Body of pancreas (tissue), 4 donors: ENCODE data around the gene ASXL3. TPM values are rescaled to one million over a fixed set of nuclear protein-coding genes. Genes with fewer than 3 reads are reported as not detected.

Source experiments
- ATAC-seq: fragments of 150-250 bp; one replicate; pipeline ENCODE4 v1.9.1; 2016
- DNase-seq, 4 donors: peaks; one replicate each; pipeline ENCODE4 v3.0.0-alpha.2; 2019
- H3K27ac ChIP-seq, 4 donors: fragments of 200-600 bp; sonication (generic); 1 replicate in 3 of 4; 2 replicates in 1 of 4; pipeline versions ENCODE4 v1.5.1 to v1.6.1; 2016 to 2019; ENCODE audit warnings: mild to moderate bottlenecking in 1 of 4, mixed read lengths in 1 of 4, moderate library complexity in 1 of 4
- H3K27me3 ChIP-seq, 2 donors: fragments of 200-600 bp; sonication (generic); one replicate each; pipeline ENCODE4 v1.6.0; 2016; ENCODE audit warnings: mild to moderate bottlenecking in 1 of 2
- H3K36me3 ChIP-seq, 2 donors: fragments of 200-600 bp; sonication (generic); replicated peaks in 1 of 2; 2 replicates each; pipeline ENCODE4 v1.5.1; 2016; ENCODE audit warnings: low read depth in 2 of 2; ENCODE audit not compliant: insufficient read depth in 1 of 2
- H3K4me1 ChIP-seq: fragments of 200-600 bp; sonication (generic); one replicate; pipeline ENCODE4 v1.6.0; 2016
- H3K4me3 ChIP-seq, 2 donors: fragments of 200-600 bp; sonication (generic); 1 replicate in 1 of 2; 2 replicates in 1 of 2; pipeline ENCODE4 v1.5.1; 2016 to 2019
- H3K9me3 ChIP-seq, 3 donors: fragments of 200-600 bp; sonication (generic); 1 replicate in 2 of 3; 2 replicates in 1 of 3; pipeline ENCODE4 v1.5.1; 2016
- CTCF ChIP-seq, 7 experiments: fragments of 450-650 bp in 4 of 7; fragments of 200-600 bp in 3 of 7; sonication (generic) in 3 of 7; IDR thresholded peaks; one replicate each; pipeline ENCODE4 v1.5.1; 2016 to 2019; ENCODE audit warnings: antibody characterized with exemption in 7 of 7
- POLR2A ChIP-seq, 3 donors: fragments of 450-650 bp; IDR thresholded peaks; one replicate each; pipeline ENCODE4 v1.6.1; 2016; ENCODE audit warnings: antibody characterized with exemption in 3 of 3, mild to moderate bottlenecking in 2 of 3
- WGBS, 2 donors: methylation state at CpG; one replicate each; pipeline ENCODE4 v1.1.5; 2017; 5-methylcytosine and 5-hydroxymethylcytosine counted together
- intact Hi-C: fragments of 100-400 bp; cut with DNase I; formaldehyde crosslinking; loops from one replicate; pipeline ENCODE4 v1.15.1; 2023
- total RNA-seq, 2 donors: library from RNA; depleted of rRNA; stranded (reverse); fragments of >200 nt; gene quantifications; one replicate each; pipeline ENCODE4 v1.1.0, GENCODE V29; 2016

The ASXL3 gene
- total RNA-seq, 2 donors from 2014 or later, result 1.3 to 3.6 TPM

DNA sequence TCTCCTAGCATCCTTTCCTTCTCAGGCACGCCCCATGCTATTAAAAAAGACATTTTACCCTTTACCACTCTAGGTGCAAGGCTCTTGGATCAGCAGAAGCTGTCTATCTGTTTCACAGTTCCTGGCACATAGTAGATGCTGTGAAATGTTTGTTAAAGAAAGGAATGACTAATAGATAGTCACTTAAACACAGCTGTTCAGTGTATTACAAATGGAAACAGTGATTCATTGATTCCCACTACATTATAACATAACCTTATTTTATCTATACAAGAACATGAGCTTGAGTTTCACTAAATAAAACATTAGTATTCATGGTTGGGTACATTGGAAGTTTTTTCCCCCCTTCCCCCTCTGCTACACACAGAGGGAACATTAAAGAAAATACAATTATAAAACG is 142.1 kb downstream of the ASXL3 start:
- Histone ChIP-seq H3K36me3 (no peaks in the 10 kb centered on the region), H3K4me3 (no peak overlapping the region), H3K27me3 (no peaks in the 10 kb centered on the region), H3K4me1 (no peaks in the 10 kb centered on the region), H3K9me3 (no peaks in the 10 kb centered on the region), H3K27ac (no peak overlapping the region)
- WGBS, 2 donors, result 62 to 68% methylated on average over 2 of the region's 2 CpGs
- TF ChIP-seq POLR2A (IDR thresholded peaks at IDR 0.05) (no peak), CTCF (IDR thresholded peaks at IDR 0.05) (no peak)
- ATAC-seq (no peak), DNase-seq (no peak)
- intact Hi-C loops, result no loop called here

GRCh38 chr18:33729556-33729955 is 151.5 kb downstream of the ASXL3 start:
- no peak overlapping the region for H3K4me3 ChIP-seq
- H3K4me1 ChIP-seq, result no peaks in the 10 kb centered on the region
- no peak overlapping the region for H3K27ac ChIP-seq
- no peaks in the 10 kb centered on the region for H3K9me3 ChIP-seq
- H3K27me3 ChIP-seq, result no peaks in the 10 kb centered on the region
- H3K36me3 ChIP-seq, result no peaks in the 10 kb centered on the region
- ATAC-seq (no peak), DNase-seq (no peak)
- 76 to 85% methylated on average over 4 of the region's 4 CpGs for WGBS, 2 donors
- intact Hi-C loops, result no loop called here
- TF ChIP-seq CTCF (IDR thresholded peaks at IDR 0.05) (no peak), POLR2A (IDR thresholded peaks at IDR 0.05) (no peak)

GRCh38 chr18:33733376-33733775 is 155.4 kb downstream of the ASXL3 start:
- Histone ChIP-seq H3K27me3 (no peaks in the 10 kb centered on the region), H3K36me3 (no peaks in the 10 kb centered on the region), H3K4me1 (no peaks in the 10 kb centered on the region), H3K4me3 (no peak overlapping the region), H3K27ac (no peak overlapping the region), H3K9me3 (no peaks in the 10 kb centered on the region)
- ATAC-seq (no peak), DNase-seq (no peak)
- no peak for TF ChIP-seq POLR2A (IDR thresholded peaks at IDR 0.05)
- no peak for TF ChIP-seq CTCF (IDR thresholded peaks at IDR 0.05)
- intact Hi-C loops, result no loop called here

- Histone ChIP-seq H3K27ac (no peak overlapping the region), H3K36me3 (no peaks in the 10 kb centered on the region), H3K4me1 (no peaks in the 10 kb centered on the region), H3K27me3 (no peaks in the 10 kb centered on the region), H3K9me3 (no peaks in the 10 kb centered on the region), H3K4me3 (no peak overlapping the region)
- no peak for ATAC-seq
- intact Hi-C loops, result no loop called here
- no peak for TF ChIP-seq CTCF (IDR thresholded peaks at IDR 0.05)
- no peak for TF ChIP-seq POLR2A (IDR thresholded peaks at IDR 0.05)
- DNase-seq, result no peak
- WGBS, 2 donors, result 92 to 100% methylated on average over 1 of the region's 1 CpG
These were observed 157.4 kb downstream of the ASXL3 start for GRCh38 chr18:33735428-33735827.

DNA sequence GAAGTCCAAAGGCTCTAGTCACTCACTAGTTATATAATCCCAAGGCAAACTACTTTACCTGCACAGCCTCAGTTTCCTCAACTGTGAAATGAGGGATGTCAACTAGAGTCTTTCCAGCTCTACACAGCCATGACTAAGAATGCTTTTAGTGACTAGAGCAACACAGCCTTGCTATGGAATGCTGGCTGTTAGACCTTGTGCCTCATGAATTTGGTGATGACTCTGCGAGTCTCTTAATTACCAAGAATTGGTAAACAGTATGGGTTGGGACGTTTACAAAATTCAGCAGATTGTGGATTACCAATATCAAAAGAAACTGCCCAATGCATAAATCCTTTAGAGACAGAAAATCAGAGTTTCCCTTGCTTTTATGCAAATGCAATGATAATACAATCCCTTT is 163.7 kb downstream of the ASXL3 start:
- no peaks in the 10 kb centered on the region for H3K9me3 ChIP-seq
- TF ChIP-seq CTCF (IDR thresholded peaks at IDR 0.05) (no peak), POLR2A (IDR thresholded peaks at IDR 0.05) (no peak)
- no peak overlapping the region for H3K27ac ChIP-seq
- intact Hi-C loops, result no loop called here
- no peaks in the 10 kb centered on the region for H3K4me1 ChIP-seq
- no peak for DNase-seq
- no peaks in the 10 kb centered on the region for H3K27me3 ChIP-seq
- H3K4me3 ChIP-seq, result no peak overlapping the region
- WGBS, 2 donors, result 78% methylated on average over 2 of the region's 2 CpGs
- ATAC-seq, result no peak
- no peaks in the 10 kb centered on the region for H3K36me3 ChIP-seq
